ENCODE measurements around the gene MAP6D1.

GRCh38 chr3:183815951-183816475 is 9.4 kb downstream of the MAP6D1 start:
- TF ChIP-seq CTCF (IDR thresholded peaks at IDR 0.05) (no peak), POLR2A (IDR thresholded peaks at IDR 0.05) (no peak)
